B cell (primary cell): ENCODE results near the gene KCNH5. TPM values are rescaled to one million over a fixed set of nuclear protein-coding genes. Genes with fewer than 3 reads are reported as not detected.

ENCODE experiments used
- ATAC-seq: fragments of 200-7000 bp; cut with Tn5 transposase; one replicate; pipeline ENCODE4 v1.10.0; 2021; ENCODE audit warnings: low read depth, mild to moderate bottlenecking, moderate number of reproducible peaks, moderate library complexity
- CTCF ChIA-PET: fragments of 350-600 bp; sonication (Branson Sonifier 250); formaldehyde crosslinking; loops from one replicate; lab custom pipeline; 2021; ENCODE audit warnings: antibody characterized with exemption, inconsistent platforms; lab: Charles Lee
- POLR2A ChIA-PET: fragments of 350-600 bp; sonication (Branson Sonifier 250); formaldehyde crosslinking; loops from one replicate; lab custom pipeline; 2021; ENCODE audit warnings: antibody characterized with exemption; lab: Charles Lee
- DNase-seq: peaks from one replicate; pipeline ENCODE4 v3.0.0; 2013
- H2AFZ ChIP-seq: 2 replicates; pipeline ENCODE4 v1.6.1; 2012; ENCODE audit warnings: mild to moderate bottlenecking, low read depth, low read length; ENCODE audit not compliant: insufficient read depth, poor library complexity, severe bottlenecking
- H3K27ac ChIP-seq, 2 donors: 1 replicate in 1 of 2; 2 replicates in 1 of 2; pipeline ENCODE4 v1.5.1; 2012 to 2013; ENCODE audit warnings: low read length in 2 of 2, mild to moderate bottlenecking in 2 of 2, moderate library complexity in 1 of 2
- H3K27me3 ChIP-seq, 4 experiments: fragments of 200-600 bp in 1 of 4; sonication (generic) in 1 of 4; replicated peaks in 1 of 4; 1 replicate in 2 of 4; 2 replicates in 2 of 4; pipeline versions ENCODE4 v1.6.1 to v1.7.0; 2013 to 2016; ENCODE audit warnings: low read length in 3 of 4, mild to moderate bottlenecking in 2 of 4, mixed read lengths in 1 of 4, moderate library complexity in 1 of 4; ENCODE audit not compliant: insufficient read depth in 4 of 4, control insufficient read depth in 3 of 4; ENCODE audit errors: control extremely low read depth in 1 of 4
- H3K36me3 ChIP-seq, 2 experiments: replicated peaks in 1 of 2; 1 replicate in 1 of 2; 2 replicates in 1 of 2; pipeline versions ENCODE4 v1.6.1 to v1.7.1; 2013; ENCODE audit warnings: low read length in 1 of 2; ENCODE audit not compliant: insufficient read depth in 2 of 2, control insufficient read depth in 1 of 2; ENCODE audit errors: control extremely low read depth in 1 of 2, extremely low read depth in 1 of 2
- H3K4me1 ChIP-seq, 2 donors: fragments of 200-600 bp in 1 of 2; sonication (generic) in 1 of 2; 1 replicate in 1 of 2; 2 replicates in 1 of 2; pipeline versions ENCODE4 v1.5.1 to v1.6.1; 2013 to 2017; ENCODE audit warnings: low read length in 2 of 2; ENCODE audit not compliant: control insufficient read depth in 2 of 2, insufficient read depth in 2 of 2
- H3K4me2 ChIP-seq: replicated peaks from 2 replicates; pipeline ENCODE3; 2012; ENCODE audit warnings: mild to moderate bottlenecking, low read depth, low read length; ENCODE audit not compliant: poor library complexity, severe bottlenecking
- H3K4me3 ChIP-seq, 5 experiments: fragments of 200-600 bp in 1 of 5; sonication (generic) in 1 of 5; 1 replicate in 3 of 5; 2 replicates in 2 of 5; pipeline versions ENCODE4 v1.5.1 to v1.7.0; 2011 to 2016; ENCODE audit warnings: low read length in 4 of 5, mild to moderate bottlenecking in 4 of 5, low read depth in 2 of 5, control low read depth in 1 of 5, moderate library complexity in 1 of 5; ENCODE audit not compliant: insufficient read depth in 1 of 5; ENCODE audit errors: control extremely low read depth in 1 of 5, extremely low read depth in 1 of 5
- H3K79me2 ChIP-seq: fragments of 200-600 bp; sonication (generic); one replicate; pipeline ENCODE4 v1.6.0; 2016; ENCODE audit warnings: low read length; ENCODE audit not compliant: control insufficient read depth, insufficient read depth
- H3K9ac ChIP-seq: fragments of 200-600 bp; sonication (generic); 2 replicates; pipeline ENCODE4 v1.6.1; 2017; ENCODE audit warnings: mild to moderate bottlenecking, low read length, moderate library complexity
- H3K9me3 ChIP-seq, 3 donors: one replicate each; pipeline versions ENCODE4 v1.6.1 to v1.7.1; 2013; ENCODE audit warnings: low read length in 2 of 3; ENCODE audit not compliant: control insufficient read depth in 2 of 3, insufficient read depth in 1 of 3; ENCODE audit errors: control extremely low read depth in 1 of 3
- H4K20me1 ChIP-seq: 2 replicates; pipeline ENCODE4 v1.6.0; 2012; ENCODE audit warnings: mild to moderate bottlenecking, low read length; ENCODE audit not compliant: insufficient read depth, control insufficient read depth, poor library complexity, severe bottlenecking
- H3K27ac Mint-ChIP-seq: one replicate; pipeline ENCODE4 v1.8.0; 2021; ENCODE audit warnings: mixed read lengths
- H3K27me3 Mint-ChIP-seq: one replicate; pipeline ENCODE4 v1.8.0; 2021; ENCODE audit warnings: mixed read lengths
- H3K4me1 Mint-ChIP-seq: one replicate; pipeline ENCODE4 v1.8.0; 2021; ENCODE audit warnings: mixed read lengths
- H3K4me3 Mint-ChIP-seq: one replicate; pipeline ENCODE4 v1.8.0; 2021; ENCODE audit warnings: mixed read lengths
- H3K9me3 Mint-ChIP-seq: one replicate; pipeline ENCODE4 v1.8.0; 2022; ENCODE audit warnings: mixed read lengths; ENCODE audit not compliant: insufficient read depth
- EZH2 ChIP-seq: IDR thresholded peaks from 2 replicates; pipeline ENCODE4 v1.6.1; 2012; ENCODE audit warnings: borderline replicate concordance, low read depth, mild to moderate bottlenecking, moderate library complexity, low read length; ENCODE audit not compliant: insufficient read depth, poor library complexity, severe bottlenecking
- WGBS: methylation state at CpG from one replicate; pipeline ENCODE4 v1.1.5; 2013; ENCODE audit warnings: missing lambda C conversion rate; ENCODE audit not compliant: insufficient coverage; 5-methylcytosine and 5-hydroxymethylcytosine counted together
- intact Hi-C: fragments of 100-400 bp; cut with micrococcal nuclease; formaldehyde crosslinking; loops from one replicate; pipeline ENCODE4 v1.10.0; 2022
- polyA plus RNA-seq: library from polyadenylated mRNA; depleted of rRNA; stranded (reverse); fragments of >200 nt; gene quantifications from 2 replicates; pipeline ENCODE4 v1.2.3, GENCODE V29; 2012
- total RNA-seq, 2 donors: library from RNA; stranded (reverse); fragments of 120-200 nt in 1 of 2; gene quantifications; 1 replicate in 1 of 2; 2 replicates in 1 of 2; pipeline versions ENCODE4 v1.2.3 to v1.2.4, GENCODE V29; 2013 to 2022
- TF ChIP-seq, protein P1 (sequence below): fragments of 200-600 bp; IDR thresholded peaks from one replicate; pipeline ENCODE4 v1.8.0; 2022; ENCODE audit warnings: antibody characterized with exemption, mild to moderate bottlenecking

KCNH5 gene
- total and polyA plus RNA-seq, 2 donors (not counting 1 experiment from before 2014, with no cell fraction given): not detected

DNA sequence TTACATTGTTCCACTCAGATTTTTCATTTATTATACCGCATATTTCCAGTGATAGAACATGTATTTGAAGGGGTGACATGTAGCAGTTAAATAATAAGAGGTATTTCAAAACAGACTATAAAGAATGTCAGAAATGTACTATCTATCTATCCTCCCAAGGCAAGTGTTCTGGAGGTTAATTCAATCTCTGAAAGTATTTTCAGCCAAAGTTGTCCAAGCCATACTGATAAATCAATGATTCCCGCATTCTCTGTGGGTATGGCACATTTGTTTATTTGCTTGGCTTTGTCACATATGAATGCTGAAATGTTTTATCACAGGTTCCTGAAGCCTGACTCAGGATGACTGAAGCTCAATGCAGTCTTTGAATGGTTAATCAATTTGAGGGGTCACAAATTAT lies 35.8 kb downstream of the KCNH5 start:
- no peak overlapping the region for H3K4me2 ChIP-seq
- no peak for DNase-seq
- Mint-ChIP-seq H3K4me1 (no peaks in the 10 kb centered on the region), H3K9me3 (no peaks in the 10 kb centered on the region), H3K27me3 (no peaks in the 10 kb centered on the region), H3K4me3 (no peak overlapping the region), H3K27ac (no peak overlapping the region)
- no peak overlapping the region for H3K4me3 ChIP-seq
- H3K36me3 ChIP-seq: no peaks in the 10 kb centered on the region
- no peak for TF ChIP-seq EZH2
- TF ChIP-seq, protein P1, sequence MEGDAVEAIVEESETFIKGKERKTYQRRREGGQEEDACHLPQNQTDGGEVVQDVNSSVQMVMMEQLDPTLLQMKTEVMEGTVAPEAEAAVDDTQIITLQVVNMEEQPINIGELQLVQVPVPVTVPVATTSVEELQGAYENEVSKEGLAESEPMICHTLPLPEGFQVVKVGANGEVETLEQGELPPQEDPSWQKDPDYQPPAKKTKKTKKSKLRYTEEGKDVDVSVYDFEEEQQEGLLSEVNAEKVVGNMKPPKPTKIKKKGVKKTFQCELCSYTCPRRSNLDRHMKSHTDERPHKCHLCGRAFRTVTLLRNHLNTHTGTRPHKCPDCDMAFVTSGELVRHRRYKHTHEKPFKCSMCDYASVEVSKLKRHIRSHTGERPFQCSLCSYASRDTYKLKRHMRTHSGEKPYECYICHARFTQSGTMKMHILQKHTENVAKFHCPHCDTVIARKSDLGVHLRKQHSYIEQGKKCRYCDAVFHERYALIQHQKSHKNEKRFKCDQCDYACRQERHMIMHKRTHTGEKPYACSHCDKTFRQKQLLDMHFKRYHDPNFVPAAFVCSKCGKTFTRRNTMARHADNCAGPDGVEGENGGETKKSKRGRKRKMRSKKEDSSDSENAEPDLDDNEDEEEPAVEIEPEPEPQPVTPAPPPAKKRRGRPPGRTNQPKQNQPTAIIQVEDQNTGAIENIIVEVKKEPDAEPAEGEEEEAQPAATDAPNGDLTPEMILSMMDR: no peak
- H2AFZ ChIP-seq: no peak overlapping the region
- H3K9ac ChIP-seq: no peak overlapping the region
- no peaks in the 10 kb centered on the region for H3K27me3 ChIP-seq
- no peaks in the 10 kb centered on the region for H3K4me1 ChIP-seq
- no peak for ATAC-seq
- no peaks in the 10 kb centered on the region for H3K9me3 ChIP-seq
- 80% methylated on average over 1 of the region's 2 CpGs for WGBS
- no peaks in the 10 kb centered on the region for H3K79me2 ChIP-seq
- CTCF ChIA-PET: no interaction called here
- intact Hi-C loops: no loop called here
- no peaks in the 10 kb centered on the region for H4K20me1 ChIP-seq
- H3K27ac ChIP-seq: no peak overlapping the region
- POLR2A ChIA-PET: no interaction called here

DNA sequence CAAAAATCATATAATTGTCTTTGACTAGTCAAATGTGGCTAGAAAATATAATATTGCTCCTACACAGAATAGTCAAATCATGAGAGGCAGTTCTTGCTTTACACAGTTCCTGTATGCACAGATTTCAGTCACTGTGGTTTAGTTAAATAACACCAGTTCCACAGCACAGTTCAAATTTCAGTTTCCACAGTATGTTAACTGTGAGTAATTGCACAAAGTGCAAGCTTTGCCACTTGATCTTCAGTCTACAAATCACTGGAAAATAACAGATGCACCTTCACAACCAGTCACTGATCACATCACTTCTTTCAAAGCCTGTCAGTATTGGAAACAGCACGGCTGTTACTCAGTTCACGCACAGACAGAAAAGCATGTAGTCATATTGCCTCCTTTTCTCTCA lies 38.7 kb downstream of the KCNH5 start:
- no peak for ATAC-seq
- no peak overlapping the region for H2AFZ ChIP-seq
- H3K27ac ChIP-seq: no peak overlapping the region
- H3K4me1 ChIP-seq: no peaks in the 10 kb centered on the region
- no peak overlapping the region for H3K4me3 ChIP-seq
- no peaks in the 10 kb centered on the region for H3K27me3 Mint-ChIP-seq
- H3K9me3 Mint-ChIP-seq: no peaks in the 10 kb centered on the region
- H3K27ac Mint-ChIP-seq: no peak overlapping the region
- H3K79me2 ChIP-seq: no peaks in the 10 kb centered on the region
- TF ChIP-seq, protein P1: no peak
- TF ChIP-seq EZH2: no peak
- no peak overlapping the region for H3K4me3 Mint-ChIP-seq
- WGBS: 60% methylated on average over 2 of the region's 2 CpGs
- intact Hi-C loops: no loop called here
- no peaks in the 10 kb centered on the region for H3K9me3 ChIP-seq
- no peaks in the 10 kb centered on the region for H3K27me3 ChIP-seq
- H4K20me1 ChIP-seq: no peaks in the 10 kb centered on the region
- no peak for DNase-seq
- H3K9ac ChIP-seq: no peak overlapping the region
- no peak overlapping the region for H3K4me2 ChIP-seq
- no peaks in the 10 kb centered on the region for H3K4me1 Mint-ChIP-seq
- CTCF ChIA-PET: no interaction called here
- no peaks in the 10 kb centered on the region for H3K36me3 ChIP-seq
- POLR2A ChIA-PET: no interaction called here
